Vagina (tissue), 2 donors: ENCODE results near the gene EYS. TPM values are rescaled to one million over a fixed set of nuclear protein-coding genes. Genes with fewer than 3 reads are reported as not detected.

ENCODE experiments used
- DNase-seq, 2 donors: peaks; one replicate each; pipeline ENCODE4 v3.0.0-alpha.2; 2017; ENCODE audit errors: extremely low spot score in 2 of 2
- H3K27ac ChIP-seq: fragments of 200-600 bp; sonication (generic); one replicate; pipeline ENCODE4 v1.5.1; 2019
- H3K27me3 ChIP-seq: fragments of 200-600 bp; sonication (generic); one replicate; pipeline ENCODE4 v1.5.1; 2019
- H3K36me3 ChIP-seq, 2 donors: fragments of 200-600 bp; sonication (generic); one replicate each; pipeline ENCODE4 v1.5.1; 2017 to 2019
- H3K4me1 ChIP-seq: fragments of 200-600 bp; sonication (generic); one replicate; pipeline ENCODE4 v1.5.1; 2019
- H3K4me3 ChIP-seq, 2 donors: fragments of 200-600 bp; sonication (generic); 1 replicate in 1 of 2; 2 replicates in 1 of 2; pipeline ENCODE4 v1.5.1; 2016 to 2019
- H3K9me3 ChIP-seq: fragments of 200-600 bp; sonication (generic); one replicate; pipeline ENCODE4 v1.5.1; 2019
- POLR2A ChIP-seq, 2 donors: fragments of 450-650 bp; IDR thresholded peaks; one replicate each; pipeline ENCODE4 v1.6.1; 2017; ENCODE audit warnings: antibody characterized with exemption in 2 of 2, mild to moderate bottlenecking in 2 of 2, moderate library complexity in 2 of 2
- POLR2AphosphoS5 ChIP-seq, 2 donors: sonication (generic); formaldehyde crosslinking; IDR thresholded peaks; one replicate each; pipeline ENCODE4 v1.9.0; 2017; ENCODE audit warnings: antibody characterized with exemption in 2 of 2, mild to moderate bottlenecking in 2 of 2, low read depth in 1 of 2; ENCODE audit not compliant: insufficient read depth in 1 of 2
- intact Hi-C: fragments of 100-400 bp; cut with DNase I; formaldehyde crosslinking; loops from one replicate; pipeline ENCODE4 v1.15.1; 2023
- total RNA-seq: library from RNA; depleted of rRNA; stranded (reverse); fragments of >200 nt; gene quantifications from one replicate; pipeline ENCODE4 v1.2.3, GENCODE V29; 2016
- TF ChIP-seq, protein P1 (sequence below), 3 experiments: fragments of 450-650 bp in 2 of 3; fragments of 200-600 bp in 1 of 3; sonication (generic) in 1 of 3; IDR thresholded peaks; one replicate each; pipeline ENCODE4 v1.5.1; 2017 to 2019; ENCODE audit warnings: antibody characterized with exemption in 3 of 3, mild to moderate bottlenecking in 2 of 3, moderate library complexity in 2 of 3

The EYS gene
- total RNA-seq, 1 donor from 2014 or later = not detected

- no peaks in the 10 kb centered on the region for H3K9me3 ChIP-seq
- no peak for DNase-seq
- no peak overlapping the region for H3K27ac ChIP-seq
- H3K4me3 ChIP-seq = no peak overlapping the region
- intact Hi-C loops = no loop called here
- no peaks in the 10 kb centered on the region for H3K4me1 ChIP-seq
- H3K27me3 ChIP-seq = no peaks in the 10 kb centered on the region
- no peak for TF ChIP-seq POLR2AphosphoS5 (IDR thresholded peaks at IDR 0.05; ENCODE audit: insufficient read depth in 1 of 2, low read depth in 1 of 2)
- TF ChIP-seq, protein P1, sequence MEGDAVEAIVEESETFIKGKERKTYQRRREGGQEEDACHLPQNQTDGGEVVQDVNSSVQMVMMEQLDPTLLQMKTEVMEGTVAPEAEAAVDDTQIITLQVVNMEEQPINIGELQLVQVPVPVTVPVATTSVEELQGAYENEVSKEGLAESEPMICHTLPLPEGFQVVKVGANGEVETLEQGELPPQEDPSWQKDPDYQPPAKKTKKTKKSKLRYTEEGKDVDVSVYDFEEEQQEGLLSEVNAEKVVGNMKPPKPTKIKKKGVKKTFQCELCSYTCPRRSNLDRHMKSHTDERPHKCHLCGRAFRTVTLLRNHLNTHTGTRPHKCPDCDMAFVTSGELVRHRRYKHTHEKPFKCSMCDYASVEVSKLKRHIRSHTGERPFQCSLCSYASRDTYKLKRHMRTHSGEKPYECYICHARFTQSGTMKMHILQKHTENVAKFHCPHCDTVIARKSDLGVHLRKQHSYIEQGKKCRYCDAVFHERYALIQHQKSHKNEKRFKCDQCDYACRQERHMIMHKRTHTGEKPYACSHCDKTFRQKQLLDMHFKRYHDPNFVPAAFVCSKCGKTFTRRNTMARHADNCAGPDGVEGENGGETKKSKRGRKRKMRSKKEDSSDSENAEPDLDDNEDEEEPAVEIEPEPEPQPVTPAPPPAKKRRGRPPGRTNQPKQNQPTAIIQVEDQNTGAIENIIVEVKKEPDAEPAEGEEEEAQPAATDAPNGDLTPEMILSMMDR (IDR thresholded peaks at IDR 0.05) = no peak
- no peak for TF ChIP-seq POLR2A (IDR thresholded peaks at IDR 0.05)
- no peaks in the 10 kb centered on the region for H3K36me3 ChIP-seq
Measured at GRCh38 chr6:64926051-64926450, 781.0 kb downstream of the EYS start.

DNA sequence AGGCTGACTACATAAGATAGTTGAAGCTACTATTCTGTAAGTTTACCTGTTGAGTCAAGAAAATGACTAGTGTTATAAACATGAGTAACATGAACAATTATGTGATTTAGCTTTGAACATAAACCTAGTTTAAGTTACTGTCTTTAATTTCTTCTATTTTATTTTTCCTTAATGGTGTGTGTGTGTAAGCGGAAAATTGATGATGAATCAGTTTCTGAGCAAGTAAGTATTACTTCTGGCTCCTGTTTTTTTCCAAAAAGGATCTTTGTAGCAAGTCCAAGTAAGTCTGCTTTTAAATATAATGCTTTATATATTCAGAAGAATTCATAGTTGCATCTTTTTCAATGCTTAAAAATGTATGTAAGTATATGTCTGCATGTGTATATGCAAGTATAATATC lies 786.8 kb downstream of the EYS start:
- H3K4me3 ChIP-seq = no peak overlapping the region
- no peak overlapping the region for H3K27ac ChIP-seq
- no peaks in the 10 kb centered on the region for H3K36me3 ChIP-seq
- TF ChIP-seq, protein P1 (IDR thresholded peaks at IDR 0.05) = no peak
- no peak for TF ChIP-seq POLR2A (IDR thresholded peaks at IDR 0.05)
- TF ChIP-seq POLR2AphosphoS5 (IDR thresholded peaks at IDR 0.05; ENCODE audit: insufficient read depth in 1 of 2, low read depth in 1 of 2) = no peak
- no peaks in the 10 kb centered on the region for H3K9me3 ChIP-seq
- no peaks in the 10 kb centered on the region for H3K4me1 ChIP-seq
- no peak for DNase-seq
- intact Hi-C loops = no loop called here
- no peaks in the 10 kb centered on the region for H3K27me3 ChIP-seq

- intact Hi-C loops = no loop called here
- no peak for DNase-seq
- H3K4me3 ChIP-seq = no peak overlapping the region
- H3K4me1 ChIP-seq = no peaks in the 10 kb centered on the region
- no peak overlapping the region for H3K27ac ChIP-seq
- no peaks in the 10 kb centered on the region for H3K27me3 ChIP-seq
- H3K36me3 ChIP-seq = no peaks in the 10 kb centered on the region
- TF ChIP-seq POLR2A (IDR thresholded peaks at IDR 0.05) = no peak
- no peak for TF ChIP-seq POLR2AphosphoS5 (IDR thresholded peaks at IDR 0.05; ENCODE audit: insufficient read depth in 1 of 2, low read depth in 1 of 2)
- no peaks in the 10 kb centered on the region for H3K9me3 ChIP-seq
Measured at GRCh38 chr6:64914124-64914523, 792.9 kb downstream of the EYS start.

DNA sequence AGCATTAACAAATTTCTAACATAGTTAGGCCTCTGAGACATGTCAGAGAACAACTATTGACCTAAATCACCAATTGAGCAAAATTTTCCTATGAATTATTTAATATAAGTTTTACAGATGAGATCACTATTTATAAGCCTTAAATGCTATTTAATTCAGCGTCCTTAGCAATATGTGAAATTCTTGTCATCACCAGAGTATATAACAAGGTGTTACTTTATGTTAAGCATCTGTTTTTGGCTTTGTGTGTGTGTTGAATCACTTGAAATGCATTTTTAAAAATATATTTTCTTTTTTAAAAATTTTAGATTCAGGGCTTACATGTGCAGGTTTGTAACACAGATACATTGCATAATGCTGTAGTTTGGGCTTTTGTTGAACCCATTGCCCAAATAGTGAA lies 794.1 kb downstream of the EYS start:
- no peak overlapping the region for H3K4me3 ChIP-seq
- no peaks in the 10 kb centered on the region for H3K27me3 ChIP-seq
- TF ChIP-seq, protein P1 (IDR thresholded peaks at IDR 0.05) = no peak
- no peak for TF ChIP-seq POLR2AphosphoS5 (IDR thresholded peaks at IDR 0.05; ENCODE audit: insufficient read depth in 1 of 2, low read depth in 1 of 2)
- TF ChIP-seq POLR2A (IDR thresholded peaks at IDR 0.05) = no peak
- DNase-seq = no peak
- H3K9me3 ChIP-seq = no peaks in the 10 kb centered on the region
- H3K27ac ChIP-seq = no peak overlapping the region
- no peaks in the 10 kb centered on the region for H3K4me1 ChIP-seq
- no peaks in the 10 kb centered on the region for H3K36me3 ChIP-seq
- intact Hi-C loops = no loop called here

DNA sequence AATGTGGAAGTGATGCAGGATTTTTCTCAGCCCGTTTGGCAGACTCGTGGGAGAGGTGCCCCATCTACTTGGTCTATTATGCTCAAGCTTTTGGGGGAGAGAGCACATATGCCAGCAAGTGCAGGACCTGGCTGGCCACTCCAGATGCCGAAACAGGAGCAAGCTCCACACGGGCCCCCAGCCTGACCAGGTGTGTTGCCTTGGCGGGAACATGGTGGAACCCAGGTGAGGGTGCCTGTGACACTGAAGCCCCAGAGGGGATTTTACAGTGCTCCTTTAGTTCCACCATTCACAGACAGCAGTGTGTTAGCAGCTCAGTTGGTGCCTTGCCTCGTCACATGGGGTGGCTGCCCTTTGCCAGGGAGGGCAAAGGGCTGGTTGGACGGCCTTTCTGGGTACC lies 798.9 kb downstream of the EYS start:
- no peaks in the 10 kb centered on the region for H3K27me3 ChIP-seq
- TF ChIP-seq POLR2A (IDR thresholded peaks at IDR 0.05) = no peak
- TF ChIP-seq, protein P1 (IDR thresholded peaks at IDR 0.05) = no peak
- no peak for TF ChIP-seq POLR2AphosphoS5 (IDR thresholded peaks at IDR 0.05; ENCODE audit: insufficient read depth in 1 of 2, low read depth in 1 of 2)
- no peak for DNase-seq
- H3K27ac ChIP-seq = no peak overlapping the region
- no peaks in the 10 kb centered on the region for H3K36me3 ChIP-seq
- no peak overlapping the region for H3K4me3 ChIP-seq
- H3K9me3 ChIP-seq = no peaks in the 10 kb centered on the region
- intact Hi-C loops = no loop called here
- H3K4me1 ChIP-seq = no peaks in the 10 kb centered on the region
